HL-60 (cell line): ENCODE results near the gene ITGA7.

Experiments used
- CTCF ChIP-seq: IDR thresholded peaks from one replicate; pipeline ENCODE4 v1.5.1; 2011; ENCODE audit warnings: low read length, control low read depth, inconsistent platforms; ENCODE audit not compliant: insufficient read depth
- GABPA ChIP-seq: IDR thresholded peaks from 2 replicates; pipeline ENCODE4 v1.6.1; 2012; ENCODE audit warnings: low read depth
- POLR2AphosphoS5 ChIP-seq: IDR thresholded peaks from 2 replicates; pipeline ENCODE4 v1.6.1; 2012; ENCODE audit warnings: low read depth
- REST ChIP-seq: IDR thresholded peaks from 2 replicates; pipeline ENCODE4 v1.6.1; 2012; ENCODE audit warnings: low read depth; ENCODE audit not compliant: insufficient replicate concordance
- SPI1 ChIP-seq: IDR thresholded peaks from 2 replicates; pipeline ENCODE4 v1.6.1; 2012; ENCODE audit warnings: low read depth, mild to moderate bottlenecking, borderline replicate concordance

DNA sequence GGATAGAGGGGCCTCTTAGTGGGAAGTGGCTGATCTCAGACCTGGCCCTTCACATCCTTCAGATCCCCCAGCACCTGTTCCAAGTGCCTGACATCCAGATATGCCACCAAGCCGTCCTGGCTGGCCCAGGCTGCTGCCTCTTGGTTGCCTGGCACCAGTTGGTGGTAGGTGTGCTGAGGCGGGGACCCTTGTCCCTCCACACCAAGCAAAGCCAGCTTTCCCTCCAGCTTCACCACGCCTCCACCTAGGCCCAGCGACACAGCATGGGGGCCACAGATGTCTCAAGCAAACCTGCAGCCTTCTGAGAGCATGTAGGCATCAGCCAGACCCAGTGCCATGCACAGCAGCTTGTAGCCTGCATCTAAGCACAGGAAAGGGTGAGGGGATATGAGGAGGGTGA, 24.6 kb upstream of the ITGA7 start:
- TF ChIP-seq CTCF, result no peak
- no peak for TF ChIP-seq POLR2AphosphoS5
- TF ChIP-seq GABPA, result no peak
- no peak for TF ChIP-seq SPI1
- no peak for TF ChIP-seq REST
